HepG2 (cell line): ENCODE data around the gene HSPA1L. TPM values are rescaled to one million over a fixed set of nuclear protein-coding genes. Genes with fewer than 3 reads are reported as not detected.

ENCODE experiments used
- ATAC-seq: fragments of 200-7000 bp; cut with Tn5 transposase; 3 replicates; pipeline ENCODE4 v1.9.1; 2020; ENCODE audit warnings: mild to moderate bottlenecking, moderate library complexity
- BruUV-seq: library from RNA; stranded (reverse); fragments of 400-500 nt; replicated peaks from 2 replicates; lab custom pipeline; 2021; lab: Mats Ljungman, UMichigan
- CTCF ChIA-PET: fragments of 300-600 bp; formaldehyde crosslinking; extraction: SDS; loops from one replicate; lab custom pipeline; 2021; ENCODE audit warnings: low total read pairs, inconsistent platforms, low intra/inter-chr PET ratio; lab: Yijun Ruan, JAX
- POLR2A ChIA-PET: fragments of 350-600 bp; sonication (Branson Sonifier 250); formaldehyde crosslinking; loops from one replicate; lab custom pipeline; 2020; ENCODE audit warnings: antibody characterized with exemption, inconsistent platforms; lab: Yijun Ruan, JAX
- DNase-seq: peaks from one replicate; pipeline ENCODE4 v3.0.0-alpha.2; 2015; ENCODE audit warnings: low spot score
- FAIRE-seq: peaks from 3 replicates; lab custom pipeline; 2011; peaks lifted over from hg19 to GRCh38; lab: Jason Lieb, UNC
- H2AFZ ChIP-seq: one replicate; pipeline ENCODE4 v1.6.1; 2011; ENCODE audit warnings: low read length, inconsistent platforms
- H3K27ac ChIP-seq: fragments of 300-600 bp; 3 replicates; pipeline ENCODE4 v1.8.0; 2011; ENCODE audit warnings: mixed run types, mild to moderate bottlenecking, mixed read lengths, low read length, inconsistent platforms; ENCODE audit not compliant: insufficient read depth; ENCODE audit errors: extremely low read length
- H3K27me3 ChIP-seq, 2 experiments: fragments of 200-600 bp in 1 of 2; 2 replicates in 1 of 2; 3 replicates in 1 of 2; pipeline versions ENCODE4 v1.6.0 to v1.8.0; 2011; ENCODE audit warnings: low read length in 2 of 2, mild to moderate bottlenecking in 2 of 2, moderate library complexity in 2 of 2, inconsistent platforms in 1 of 2; ENCODE audit not compliant: insufficient read depth in 2 of 2, control insufficient read depth in 1 of 2
- H3K36me3 ChIP-seq, 2 experiments: fragments of 200-600 bp in 1 of 2; replicated peaks in 1 of 2; 2 replicates in 1 of 2; 3 replicates in 1 of 2; pipeline versions ENCODE4 v1.5.1 to v1.8.0; 2011; ENCODE audit warnings: low read length in 2 of 2, inconsistent platforms in 1 of 2; ENCODE audit not compliant: insufficient read depth in 2 of 2, control insufficient read depth in 1 of 2
- H3K4me1 ChIP-seq: 2 replicates; pipeline ENCODE4 v1.5.1; 2012; ENCODE audit warnings: low read length, inconsistent platforms; ENCODE audit not compliant: insufficient read depth
- H3K4me2 ChIP-seq: 2 replicates; pipeline ENCODE4 v1.6.0; 2011; ENCODE audit warnings: low read depth, low read length, inconsistent platforms
- H3K4me3 ChIP-seq, 3 experiments: fragments of 200-600 bp in 1 of 3; sonication (generic), shearing (Covaris generic) in 1 of 3; replicated peaks in 1 of 3; 2 replicates each; pipeline ENCODE4 v1.5.1; 2011 to 2016; ENCODE audit warnings: low read length in 3 of 3, inconsistent platforms in 2 of 3, low read depth in 2 of 3, mild to moderate bottlenecking in 2 of 3, control low read depth in 1 of 3, mixed read lengths in 1 of 3; ENCODE audit not compliant: insufficient read depth in 1 of 3
- H3K79me2 ChIP-seq: one replicate; pipeline ENCODE4 v1.6.1; 2011; ENCODE audit warnings: low read length, inconsistent platforms; ENCODE audit not compliant: insufficient read depth
- H3K9ac ChIP-seq: 2 replicates; pipeline ENCODE4 v1.6.0; 2011; ENCODE audit warnings: mild to moderate bottlenecking, low read depth, low read length, inconsistent platforms; ENCODE audit not compliant: insufficient read depth
- H3K9me3 ChIP-seq: 2 replicates; pipeline ENCODE4 v1.5.1; 2012; ENCODE audit warnings: mild to moderate bottlenecking, low read length
- H4K20me1 ChIP-seq: 2 replicates; pipeline ENCODE4 v1.6.0; 2011; ENCODE audit warnings: inconsistent platforms, mild to moderate bottlenecking, low read length, moderate library complexity; ENCODE audit not compliant: insufficient read depth
- ELF1 ChIP-seq: sonication (generic); formaldehyde crosslinking; IDR thresholded peaks from 2 replicates; pipeline ENCODE4 v1.4.0; 2020; ENCODE audit warnings: missing genetic modification reagents
- FOXA1 ChIP-seq, 2 experiments: fragments of 450-650 bp in 1 of 2; sonication (generic) in 1 of 2; formaldehyde crosslinking in 1 of 2; IDR thresholded peaks; 2 replicates each; pipeline versions ENCODE4 v1.4.0 to v1.6.1; 2016 to 2020; ENCODE audit warnings: missing genetic modification reagents in 1 of 2
- GABPA ChIP-seq, 2 experiments: IDR thresholded peaks; 2 replicates each; pipeline ENCODE4 v1.6.1; 2011 to 2016; ENCODE audit warnings: low read depth in 2 of 2, low read length in 1 of 2, missing biosample characterization in 1 of 2, missing genetic modification characterization in 1 of 2
- KDM5A ChIP-seq: fragments of 200-600 bp; sonication (generic); IDR thresholded peaks from 2 replicates; pipeline ENCODE4 v1.7.0; 2018; ENCODE audit warnings: antibody characterized with exemption, mild to moderate bottlenecking, low read length, borderline replicate concordance
- MXI1 ChIP-seq: IDR thresholded peaks from 3 replicates; pipeline ENCODE4 v1.6.1; 2012; ENCODE audit warnings: low read depth, low read length, inconsistent platforms, borderline replicate concordance
- SMC3 ChIP-seq: IDR thresholded peaks from 2 replicates; pipeline ENCODE4 v1.6.1; 2011; ENCODE audit warnings: low read length, improper control_type of control experiment
- STAG1 ChIP-seq: sonication (generic); formaldehyde crosslinking; IDR thresholded peaks from 2 replicates; pipeline ENCODE4 v1.4.0; 2020; ENCODE audit warnings: missing genetic modification reagents
- TOPORS ChIP-seq: sonication (generic); formaldehyde crosslinking; IDR thresholded peaks from 2 replicates; pipeline ENCODE4 v1.8.0; 2023; ENCODE audit warnings: mild to moderate bottlenecking, missing genetic modification reagents
- ZNF335 ChIP-seq: sonication (generic); formaldehyde crosslinking; IDR thresholded peaks from 2 replicates; pipeline ENCODE4 v1.4.0; 2020; ENCODE audit warnings: missing genetic modification reagents
- ZNF496 ChIP-seq: sonication (generic); formaldehyde crosslinking; IDR thresholded peaks from 2 replicates; pipeline ENCODE4 v1.8.1; 2023; ENCODE audit warnings: mild to moderate bottlenecking, moderate library complexity, missing genetic modification reagents; ENCODE audit not compliant: insufficient replicate concordance
- ZNF570 ChIP-seq: sonication (generic); formaldehyde crosslinking; IDR thresholded peaks from 2 replicates; pipeline ENCODE4 v1.4.0; 2020; ENCODE audit warnings: mild to moderate bottlenecking, missing genetic modification reagents, borderline replicate concordance
- ZSCAN30 ChIP-seq: sonication (generic); formaldehyde crosslinking; IDR thresholded peaks from 2 replicates; pipeline ENCODE4 v1.5.0; 2020; ENCODE audit warnings: mild to moderate bottlenecking, missing genetic modification reagents
- WGBS: methylation state at CpG from one replicate; pipeline ENCODE4 v1.1.6; 2017; ENCODE audit warnings: low lambda C conversion rate; 5-methylcytosine and 5-hydroxymethylcytosine counted together
- in situ Hi-C: cut with HindIII; loops from 2 replicates; pipeline ENCODE4 v1.10.0; 2017; ENCODE audit warnings: low pct_unique_long_range_greater_than_20kb; ENCODE audit not compliant: extremely low pct_ligation_motif_present
- intact Hi-C: fragments of 100-400 bp; cut with micrococcal nuclease; formaldehyde crosslinking; loops from one replicate; pipeline ENCODE4 v1.10.0; 2022; ENCODE audit not compliant: unreplicated experiment
- polyA plus RNA-seq, 8 experiments: library from polyadenylated mRNA; depleted of rRNA in 3 of 8; stranded (reverse) in 7 of 8; unstranded in 1 of 8; fragments of >200 nt; fragmentation: Illumina TruSeq in 4 of 8; extraction: Trizol in 4 of 8; gene quantifications; 2 replicates each; pipeline versions ENCODE4 v1.2.1 to v1.2.3, GENCODE V29; 2011 to 2016; ENCODE audit warnings: low read depth in 4 of 8, missing spikeins in 1 of 8, mixed read lengths in 1 of 8; ENCODE audit not compliant: insufficient read depth in 1 of 8
- total RNA-seq, 5 experiments: library from RNA; depleted of rRNA; stranded (reverse); fragments of >200 nt; fragmentation: Illumina TruSeq; extraction: Trizol; gene quantifications; 2 replicates each; pipeline ENCODE4 v1.2.3, GENCODE V29; 2016; ENCODE audit warnings: low read depth in 1 of 5
- TF ChIP-seq, protein P1 (sequence below): IDR thresholded peaks from 2 replicates; pipeline ENCODE4 v1.6.1; 2012; ENCODE audit warnings: low read length, improper control_type of control experiment
- TF ChIP-seq, protein P2 (sequence below): sonication (generic); formaldehyde crosslinking; IDR thresholded peaks from 2 replicates; pipeline ENCODE4 v1.5.0; 2020; ENCODE audit warnings: mild to moderate bottlenecking, missing genetic modification reagents, moderate library complexity
- TF ChIP-seq, protein P3 (sequence below): IDR thresholded peaks from 2 replicates; pipeline ENCODE4 v1.6.1; 2018; ENCODE audit warnings: missing genetic modification reagents

Gene HSPA1L
- total and polyA plus RNA-seq, 2 of the 13 experiments (the other 11 are each of a cell fraction or from before 2014, with no cell fraction given) = 0.55 to 1.0 TPM

DNA sequence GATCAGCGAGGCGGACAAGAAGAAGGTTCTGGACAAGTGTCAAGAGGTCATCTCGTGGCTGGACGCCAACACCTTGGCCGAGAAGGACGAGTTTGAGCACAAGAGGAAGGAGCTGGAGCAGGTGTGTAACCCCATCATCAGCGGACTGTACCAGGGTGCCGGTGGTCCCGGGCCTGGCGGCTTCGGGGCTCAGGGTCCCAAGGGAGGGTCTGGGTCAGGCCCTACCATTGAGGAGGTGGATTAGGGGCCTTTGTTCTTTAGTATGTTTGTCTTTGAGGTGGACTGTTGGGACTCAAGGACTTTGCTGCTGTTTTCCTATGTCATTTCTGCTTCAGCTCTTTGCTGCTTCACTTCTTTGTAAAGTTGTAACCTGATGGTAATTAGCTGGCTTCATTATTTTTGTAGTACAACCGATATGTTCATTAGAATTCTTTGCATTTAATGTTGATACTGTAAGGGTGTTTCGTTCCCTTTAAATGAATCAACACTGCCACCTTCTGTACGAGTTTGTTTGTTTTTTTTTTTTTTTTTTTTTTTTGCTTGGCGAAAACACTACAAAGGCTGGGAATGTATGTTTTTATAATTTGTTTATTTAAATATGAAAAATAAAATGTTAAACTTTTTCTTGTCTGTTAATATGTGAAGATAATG, 14.7 kb upstream of the HSPA1L start:
- peak overlapping the region; percentile 80 to 99 (median 97) for H3K4me3 ChIP-seq
- ChIA-PET CTCF (interaction anchor here (0.8 to 2.2 kb wide), 8 partner anchors 34 to 149 kb away, joined by 3 to 16 read pairs (median 4); partner anchors contain the start of genes DDAH2, LY6G5C and VARS1), POLR2A (interaction anchor here (0.7 to 15.7 kb wide), 24 partner anchors 10 to 208 kb away, joined by 3 to 264 read pairs (median 5); partner anchors contain the start of genes BAG6, DDAH2, HSPA1A and HSPA1L)
- peaks cover 44% of the 10 kb centered on the region for H3K4me1 ChIP-seq
- FAIRE-seq = no peak
- under 1% methylated on average over 10 of the region's 15 CpGs for WGBS
- no peak overlapping the region for H2AFZ ChIP-seq
- no peaks in the 10 kb centered on the region for H3K9me3 ChIP-seq
- H4K20me1 ChIP-seq = peaks cover 4% of the 10 kb centered on the region
- peaks cover 35% of the 10 kb centered on the region for H3K79me2 ChIP-seq
- DNase-seq = no peak
- H3K27me3 ChIP-seq = no peaks in the 10 kb centered on the region; a peak in 1 of 5 replicates
- peak overlapping the region; percentile 94 for H3K4me2 ChIP-seq
- in situ Hi-C loops (loop anchor here (5.0 kb wide), 1 partner anchor 57 kb away; no protein-coding TSS in a partner anchor), intact Hi-C loops (loop anchor here (1.0 to 10.0 kb wide), 6 partner anchors 34 to 162 kb away; partner anchors contain the start of genes CSNK2B, EHMT2, LY6G5B and NELFE)
- H3K9ac ChIP-seq = peak overlapping the region; percentile 81
- peak overlapping the region; percentile 68 for H3K27ac ChIP-seq
- ATAC-seq = no peak
- no peaks in the 10 kb centered on the region for H3K36me3 ChIP-seq
- BruUV-seq = no TSS peak
- TF ChIP-seq SMC3 (peak; percentile 52; the same call in 1 of the 2 replicates), FOXA1 (IDR thresholded peaks at IDR 0.05) (no peak), FOXA1 (CRISPR knock-in tag; IDR thresholded peaks at IDR 0.05) (no peak), ZNF570 (CRISPR knock-in tag) (no peak), STAG1 (CRISPR knock-in tag) (peak; percentile 69), ELF1 (CRISPR knock-in tag) (no peak), ZNF335 (CRISPR knock-in tag) (0 out of 2 replicates have a peak, but pooled peaks have one; percentile 21), TOPORS (CRISPR knock-in tag) (no peak), ZNF496 (CRISPR knock-in tag) (no peak), MXI1 (0 out of 3 replicates have a peak, but pooled peaks have one; percentile 17), ZSCAN30 (CRISPR knock-in tag) (no peak), GABPA (IDR thresholded peaks at IDR 0.05; ENCODE audit: low read depth, low read length) (no peak), GABPA (CRISPR knock-in tag; IDR thresholded peaks at IDR 0.05; ENCODE audit: low read depth) (peak; percentile 4; the same call in 1 of the 2 replicates), KDM5A (peak; percentile 84; the same call in 1 of the 2 replicates)
- TF ChIP-seq, protein P1, sequence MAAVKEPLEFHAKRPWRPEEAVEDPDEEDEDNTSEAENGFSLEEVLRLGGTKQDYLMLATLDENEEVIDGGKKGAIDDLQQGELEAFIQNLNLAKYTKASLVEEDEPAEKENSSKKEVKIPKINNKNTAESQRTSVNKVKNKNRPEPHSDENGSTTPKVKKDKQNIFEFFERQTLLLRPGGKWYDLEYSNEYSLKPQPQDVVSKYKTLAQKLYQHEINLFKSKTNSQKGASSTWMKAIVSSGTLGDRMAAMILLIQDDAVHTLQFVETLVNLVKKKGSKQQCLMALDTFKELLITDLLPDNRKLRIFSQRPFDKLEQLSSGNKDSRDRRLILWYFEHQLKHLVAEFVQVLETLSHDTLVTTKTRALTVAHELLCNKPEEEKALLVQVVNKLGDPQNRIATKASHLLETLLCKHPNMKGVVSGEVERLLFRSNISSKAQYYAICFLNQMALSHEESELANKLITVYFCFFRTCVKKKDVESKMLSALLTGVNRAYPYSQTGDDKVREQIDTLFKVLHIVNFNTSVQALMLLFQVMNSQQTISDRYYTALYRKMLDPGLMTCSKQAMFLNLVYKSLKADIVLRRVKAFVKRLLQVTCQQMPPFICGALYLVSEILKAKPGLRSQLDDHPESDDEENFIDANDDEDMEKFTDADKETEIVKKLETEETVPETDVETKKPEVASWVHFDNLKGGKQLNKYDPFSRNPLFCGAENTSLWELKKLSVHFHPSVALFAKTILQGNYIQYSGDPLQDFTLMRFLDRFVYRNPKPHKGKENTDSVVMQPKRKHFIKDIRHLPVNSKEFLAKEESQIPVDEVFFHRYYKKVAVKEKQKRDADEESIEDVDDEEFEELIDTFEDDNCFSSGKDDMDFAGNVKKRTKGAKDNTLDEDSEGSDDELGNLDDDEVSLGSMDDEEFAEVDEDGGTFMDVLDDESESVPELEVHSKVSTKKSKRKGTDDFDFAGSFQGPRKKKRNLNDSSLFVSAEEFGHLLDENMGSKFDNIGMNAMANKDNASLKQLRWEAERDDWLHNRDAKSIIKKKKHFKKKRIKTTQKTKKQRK = no peak
- TF ChIP-seq, protein P2, sequence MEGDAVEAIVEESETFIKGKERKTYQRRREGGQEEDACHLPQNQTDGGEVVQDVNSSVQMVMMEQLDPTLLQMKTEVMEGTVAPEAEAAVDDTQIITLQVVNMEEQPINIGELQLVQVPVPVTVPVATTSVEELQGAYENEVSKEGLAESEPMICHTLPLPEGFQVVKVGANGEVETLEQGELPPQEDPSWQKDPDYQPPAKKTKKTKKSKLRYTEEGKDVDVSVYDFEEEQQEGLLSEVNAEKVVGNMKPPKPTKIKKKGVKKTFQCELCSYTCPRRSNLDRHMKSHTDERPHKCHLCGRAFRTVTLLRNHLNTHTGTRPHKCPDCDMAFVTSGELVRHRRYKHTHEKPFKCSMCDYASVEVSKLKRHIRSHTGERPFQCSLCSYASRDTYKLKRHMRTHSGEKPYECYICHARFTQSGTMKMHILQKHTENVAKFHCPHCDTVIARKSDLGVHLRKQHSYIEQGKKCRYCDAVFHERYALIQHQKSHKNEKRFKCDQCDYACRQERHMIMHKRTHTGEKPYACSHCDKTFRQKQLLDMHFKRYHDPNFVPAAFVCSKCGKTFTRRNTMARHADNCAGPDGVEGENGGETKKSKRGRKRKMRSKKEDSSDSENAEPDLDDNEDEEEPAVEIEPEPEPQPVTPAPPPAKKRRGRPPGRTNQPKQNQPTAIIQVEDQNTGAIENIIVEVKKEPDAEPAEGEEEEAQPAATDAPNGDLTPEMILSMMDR = peak; percentile 63
- TF ChIP-seq, protein P3, sequence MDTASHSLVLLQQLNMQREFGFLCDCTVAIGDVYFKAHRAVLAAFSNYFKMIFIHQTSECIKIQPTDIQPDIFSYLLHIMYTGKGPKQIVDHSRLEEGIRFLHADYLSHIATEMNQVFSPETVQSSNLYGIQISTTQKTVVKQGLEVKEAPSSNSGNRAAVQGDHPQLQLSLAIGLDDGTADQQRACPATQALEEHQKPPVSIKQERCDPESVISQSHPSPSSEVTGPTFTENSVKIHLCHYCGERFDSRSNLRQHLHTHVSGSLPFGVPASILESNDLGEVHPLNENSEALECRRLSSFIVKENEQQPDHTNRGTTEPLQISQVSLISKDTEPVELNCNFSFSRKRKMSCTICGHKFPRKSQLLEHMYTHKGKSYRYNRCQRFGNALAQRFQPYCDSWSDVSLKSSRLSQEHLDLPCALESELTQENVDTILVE (CRISPR knock-in tag) = peak; percentile 44; the same call in 1 of the 2 replicates
